ENCODE measurements around the gene FMN2.

FMN2 gene

DNA sequence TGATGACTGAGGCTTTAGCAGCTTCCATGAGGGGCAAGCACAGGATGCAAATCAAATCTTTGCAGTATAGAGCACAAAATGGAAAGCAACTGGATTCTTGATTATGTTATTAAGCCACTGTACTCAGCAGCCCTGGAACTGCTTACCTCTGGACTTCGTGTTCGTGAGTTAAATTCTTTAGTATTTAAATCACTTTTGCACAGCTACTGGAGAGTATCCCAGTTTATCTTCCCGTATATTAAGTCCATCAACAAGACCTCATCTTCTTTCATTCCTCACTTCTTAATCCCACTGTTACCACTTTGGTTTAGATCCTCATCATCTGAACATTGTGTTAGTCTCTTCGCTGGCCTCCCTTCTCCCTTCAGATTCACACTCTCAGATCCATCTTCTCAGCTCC, 411.4 kb downstream of the FMN2 start:
- no peak for DNase-seq

- DNase-seq: no peak
Observed at GRCh38 chr1:240503558-240503957, 411.9 kb downstream of the FMN2 start.

GRCh38 chr1:240506176-240506575, 414.5 kb downstream of the FMN2 start:
- no peak for DNase-seq

DNA sequence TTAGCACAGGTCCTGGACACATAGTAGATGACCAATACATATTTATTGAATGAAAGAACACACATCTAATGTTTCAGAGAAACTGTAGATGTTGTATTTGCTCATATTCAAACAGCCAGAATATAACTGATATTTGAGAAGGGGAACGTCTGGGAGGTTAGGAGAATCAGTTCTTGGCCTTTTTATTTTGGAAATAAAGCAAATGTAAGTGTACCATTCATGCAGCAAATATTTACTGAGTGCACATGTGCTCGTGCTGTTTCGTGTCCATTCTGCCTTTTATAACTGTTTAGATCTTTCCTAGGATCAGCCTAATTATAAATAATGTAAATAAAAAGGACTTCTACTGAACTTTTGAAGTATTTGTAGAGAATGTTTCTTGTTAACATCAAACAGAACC, 416.5 kb downstream of the FMN2 start:
- DNase-seq: no peak

GRCh38 chr1:240508950-240509349, 417.3 kb downstream of the FMN2 start:
- DNase-seq: no peak

GRCh38 chr1:240511789-240512188, 420.1 kb downstream of the FMN2 start:
- no peak for DNase-seq

DNA sequence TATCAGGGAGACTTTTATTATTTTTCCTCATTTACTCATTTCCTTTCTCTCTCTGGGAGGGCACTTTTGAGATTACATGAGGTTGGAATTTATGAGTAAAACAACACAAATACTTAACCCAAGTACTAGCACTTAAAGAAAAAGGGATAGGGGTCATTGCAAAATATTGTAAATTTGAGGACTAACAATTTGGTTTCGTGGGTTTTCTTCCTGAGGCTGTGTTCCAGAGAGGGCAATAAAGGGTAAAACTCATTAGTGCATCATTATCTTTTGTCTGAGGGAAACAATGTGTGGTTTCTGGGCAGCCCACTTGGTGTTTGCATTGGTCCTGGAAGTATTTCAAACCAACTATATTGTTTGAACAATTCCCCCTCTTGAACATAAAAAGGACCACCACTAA, 423.8 kb downstream of the FMN2 start:
- no peak for DNase-seq

- no peak for DNase-seq
Observed at GRCh38 chr1:240516069-240516468, 424.4 kb downstream of the FMN2 start.

- no peak for DNase-seq
Observed at GRCh38 chr1:240517891-240518290, 426.2 kb downstream of the FMN2 start.

DNA sequence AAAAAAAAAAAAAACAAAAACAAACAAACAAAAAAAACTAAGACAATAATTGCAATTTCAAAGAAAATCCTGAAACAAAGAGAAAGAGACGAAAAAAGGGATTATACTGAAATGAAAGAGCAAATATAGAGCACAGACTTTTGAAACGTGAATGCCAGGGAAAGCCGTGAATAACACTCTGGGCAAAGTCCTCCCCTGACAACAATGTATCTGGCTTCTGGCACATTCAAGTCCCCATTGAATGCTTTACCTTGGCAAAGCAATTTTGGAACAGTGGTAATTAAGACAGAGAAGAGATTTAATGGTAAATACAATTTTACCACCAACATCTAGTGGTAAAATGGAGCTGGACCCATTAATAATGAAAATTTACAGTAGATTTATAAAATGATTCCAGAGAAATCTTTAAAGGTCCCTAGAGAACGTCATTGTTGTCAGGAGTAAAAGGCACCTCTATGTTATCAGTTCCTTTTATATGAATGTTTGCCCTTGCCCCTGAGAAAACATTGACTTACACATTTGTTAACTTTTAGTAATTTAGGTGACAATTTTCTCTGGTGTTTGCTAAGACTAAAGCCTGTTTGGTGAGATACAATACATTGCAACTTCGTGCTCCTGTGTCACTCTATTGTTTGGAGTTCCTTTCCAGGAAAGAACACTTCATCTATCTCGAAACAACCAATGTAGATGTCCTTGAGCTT, 430.6 kb downstream of the FMN2 start:
- DNase-seq: no peak

GRCh38 chr1:240524356-240525069, 432.8 kb downstream of the FMN2 start:
- DNase-seq: no peak
